ENCODE data around the gene KRT7.

Gene KRT7

GRCh38 chr12:52212701-52213563 is 20.1 kb upstream of the KRT7 start:
- DNase-seq = no peak

GRCh38 chr12:52213564-52214420 is 19.3 kb upstream of the KRT7 start:
- DNase-seq = peak; percentile 70

GRCh38 chr12:52214421-52214802 is 18.6 kb upstream of the KRT7 start:
- DNase-seq = no peak

- no peak for DNase-seq
Measured at GRCh38 chr12:52215587-52216031, 17.4 kb upstream of the KRT7 start.

- no peak for DNase-seq
Measured at GRCh38 chr12:52216100-52216499, 16.9 kb upstream of the KRT7 start.

- DNase-seq = no peak
Measured at GRCh38 chr12:52216807-52217206, 16.2 kb upstream of the KRT7 start.

GRCh38 chr12:52217223-52217622 is 15.8 kb upstream of the KRT7 start:
- DNase-seq = peak; percentile 78

- DNase-seq = no peak
Measured at GRCh38 chr12:52218001-52218400, 15.0 kb upstream of the KRT7 start.

GRCh38 chr12:52220477-52220876 is 12.6 kb upstream of the KRT7 start:
- DNase-seq = no peak

GRCh38 chr12:52221070-52221781 is 11.8 kb upstream of the KRT7 start:
- no peak for DNase-seq

GRCh38 chr12:52221912-52222457 is 11.1 kb upstream of the KRT7 start:
- no peak for DNase-seq

- no peak for DNase-seq
Measured at GRCh38 chr12:52222692-52223091, 10.4 kb upstream of the KRT7 start.

- DNase-seq = no peak
Measured at GRCh38 chr12:52223406-52224039, 9.5 kb upstream of the KRT7 start.

GRCh38 chr12:52224151-52224550 is 8.9 kb upstream of the KRT7 start:
- no peak for DNase-seq

- DNase-seq = no peak
Measured at GRCh38 chr12:52225752-52226151, 7.3 kb upstream of the KRT7 start.

- DNase-seq = no peak
Measured at GRCh38 chr12:52226446-52226845, 6.6 kb upstream of the KRT7 start.

- no peak for DNase-seq
Measured at GRCh38 chr12:52227606-52228166, 5.4 kb upstream of the KRT7 start.

GRCh38 chr12:52228366-52228765 is 4.7 kb upstream of the KRT7 start:
- no peak for DNase-seq

GRCh38 chr12:52228931-52229330 is 4.1 kb upstream of the KRT7 start:
- DNase-seq = no peak

GRCh38 chr12:52229836-52230343 is 3.2 kb upstream of the KRT7 start:
- no peak for DNase-seq

- DNase-seq = no peak
Measured at GRCh38 chr12:52230364-52231281, 2.4 kb upstream of the KRT7 start.
